Measurements from ENCODE around the gene PUM2.
"Not testable (repeated sequence)": the region's sequence is repeated elsewhere in the genome, so short reads cannot be mapped to it uniquely, and the experiment has no call there.

Gene PUM2

GRCh38 chr2:20368706-20369105 lies 18.1 kb upstream of the PUM2 start:
- DNase-seq (ENCODE audit: low spot score) = no peak

GRCh38 chr2:20367929-20368328 lies 17.3 kb upstream of the PUM2 start:
- DNase-seq (ENCODE audit: low spot score) = not testable (repeated sequence)

- DNase-seq (ENCODE audit: low spot score) = peak; percentile 34
Measured at GRCh38 chr2:20366672-20367116, 16.1 kb upstream of the PUM2 start.

- peak; percentile 76 for DNase-seq (ENCODE audit: low spot score)
Measured at GRCh38 chr2:20365249-20365817, 14.7 kb upstream of the PUM2 start.

GRCh38 chr2:20363578-20363977 lies 12.9 kb upstream of the PUM2 start:
- no peak for DNase-seq (ENCODE audit: low spot score)

- DNase-seq (ENCODE audit: low spot score) = no peak
Measured at GRCh38 chr2:20362701-20363435, 12.2 kb upstream of the PUM2 start.

- no peak for DNase-seq (ENCODE audit: low spot score)
Measured at GRCh38 chr2:20361893-20362292, 11.2 kb upstream of the PUM2 start.

GRCh38 chr2:20359096-20359495 lies 8.5 kb upstream of the PUM2 start:
- DNase-seq (ENCODE audit: low spot score) = no peak

- no peak for DNase-seq (ENCODE audit: low spot score)
Measured at GRCh38 chr2:20357638-20358389, 7.2 kb upstream of the PUM2 start.

- DNase-seq (ENCODE audit: low spot score) = peak; percentile 24
Measured at GRCh38 chr2:20356042-20356441, 5.4 kb upstream of the PUM2 start.

- no peak for DNase-seq (ENCODE audit: low spot score)
Measured at GRCh38 chr2:20355131-20355530, 4.5 kb upstream of the PUM2 start.

- no peak for DNase-seq (ENCODE audit: low spot score)
Measured at GRCh38 chr2:20353241-20353992, 2.8 kb upstream of the PUM2 start.

GRCh38 chr2:20352581-20353216 lies 2.1 kb upstream of the PUM2 start:
- DNase-seq (ENCODE audit: low spot score) = no peak

GRCh38 chr2:20352230-20352578 lies 1.6 kb upstream of the PUM2 start:
- no peak for DNase-seq (ENCODE audit: low spot score)

GRCh38 chr2:20351555-20352229 lies 1.0 kb upstream of the PUM2 start:
- DNase-seq (ENCODE audit: low spot score) = no peak

- peak; percentile 61 for DNase-seq (ENCODE audit: low spot score)
Measured at GRCh38 chr2:20350041-20350712, 467 bp downstream of the PUM2 start.

- DNase-seq (ENCODE audit: low spot score) = no peak
Measured at GRCh38 chr2:20349513-20349921, 1.1 kb downstream of the PUM2 start.

- no peak for DNase-seq (ENCODE audit: low spot score)
Measured at GRCh38 chr2:20348542-20348941, 2.1 kb downstream of the PUM2 start.

GRCh38 chr2:20346565-20347381 lies 3.9 kb downstream of the PUM2 start:
- no peak for DNase-seq (ENCODE audit: low spot score)

- no peak for DNase-seq (ENCODE audit: low spot score)
Measured at GRCh38 chr2:20343128-20343527, 7.5 kb downstream of the PUM2 start.

Data from AG20443 (cell line).